T1000 (cell line): Measurements from ENCODE around the gene FAM43B.
A peak's percentile ranks its signal among the peaks of the same experiment; 100 is the strongest.

Source experiments
- DNase-seq: peaks from one replicate; lab custom pipeline; 2025; ENCODE audit warnings: mixed read lengths; lab: John Stamatoyannopoulos, UW

FAM43B gene

DNA sequence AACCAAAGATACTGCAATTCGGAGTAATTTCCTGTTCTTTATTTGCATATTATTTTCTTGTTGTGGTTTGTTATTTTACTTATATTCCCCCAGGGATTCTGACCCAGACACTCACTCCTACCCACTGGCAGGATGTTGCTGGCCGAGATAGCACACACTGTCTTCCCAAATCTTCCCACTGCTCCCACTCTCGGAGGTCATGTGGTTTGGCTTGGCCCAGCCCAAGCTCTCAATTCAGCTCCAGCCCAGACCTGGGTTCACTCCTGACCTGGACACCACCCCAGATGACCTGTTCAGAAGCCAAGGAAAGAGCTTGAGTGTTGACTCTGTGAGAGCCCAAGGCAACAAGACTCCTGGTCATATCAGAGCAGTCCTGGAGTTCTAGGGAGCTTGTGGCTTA, 1.2 kb upstream of the FAM43B start:
- DNase-seq = no peak

- no peak for DNase-seq
Observed at GRCh38 chr1:20552728-20553445, 514 bp downstream of the FAM43B start.

GRCh38 chr1:20555025-20555757, 2.8 kb downstream of the FAM43B start:
- no peak for DNase-seq

DNA sequence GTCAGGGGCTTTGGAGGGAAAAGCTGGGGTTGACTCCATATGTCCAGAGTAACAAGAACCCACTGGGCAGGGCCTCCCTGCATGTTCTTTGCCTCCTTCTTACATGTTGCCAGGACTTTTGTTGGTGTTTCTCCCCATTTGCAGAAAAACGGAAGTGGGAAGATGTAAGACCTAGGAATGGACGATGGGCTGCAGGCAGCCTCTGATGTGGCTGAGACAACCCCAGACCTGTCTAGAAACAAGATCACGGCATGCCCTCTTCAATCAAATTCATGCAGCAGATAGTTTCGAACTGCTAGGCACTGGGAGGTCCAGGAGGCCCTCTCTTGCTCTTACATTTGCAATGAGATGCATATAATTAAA, 3.4 kb downstream of the FAM43B start:
- no peak for DNase-seq

DNA sequence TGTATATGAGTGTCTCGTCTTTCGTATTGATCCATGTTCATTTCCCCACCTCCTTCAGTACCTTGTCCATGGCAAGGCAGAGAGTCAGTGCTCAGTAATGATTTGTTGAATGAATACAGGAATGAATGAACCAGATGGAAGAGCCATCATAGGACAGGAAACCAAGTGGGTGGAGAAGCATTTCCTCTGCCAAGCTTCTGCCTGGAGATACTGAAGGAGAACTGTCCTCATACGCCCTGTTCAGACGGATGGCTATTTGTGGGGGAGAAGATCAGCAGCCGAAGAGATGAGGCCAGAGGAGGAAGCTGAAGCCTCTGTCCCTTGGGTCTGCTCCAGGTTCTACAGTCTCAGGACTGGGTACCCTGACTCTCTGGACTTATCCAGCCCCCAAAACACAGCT, 5.8 kb downstream of the FAM43B start:
- no peak for DNase-seq

DNA sequence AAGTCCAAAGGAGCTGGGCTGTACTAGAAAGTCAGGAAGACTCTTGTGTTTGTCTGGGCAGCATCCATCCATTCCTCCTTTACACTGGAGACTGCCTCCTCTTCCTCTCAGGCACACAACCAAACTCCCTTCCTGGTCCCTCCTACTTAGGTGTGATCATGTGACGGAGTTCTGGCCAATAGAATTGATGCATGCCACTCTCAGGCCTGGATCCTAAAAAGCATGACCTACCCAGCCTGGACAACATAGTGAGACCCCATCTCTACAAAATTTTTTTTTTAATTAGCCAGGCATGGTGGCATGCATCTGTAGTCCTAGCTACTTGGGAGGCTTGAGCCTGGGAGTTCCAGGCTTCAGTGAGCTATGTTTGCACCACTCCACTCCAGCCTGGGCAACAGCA, 8.6 kb downstream of the FAM43B start:
- DNase-seq = no peak

DNA sequence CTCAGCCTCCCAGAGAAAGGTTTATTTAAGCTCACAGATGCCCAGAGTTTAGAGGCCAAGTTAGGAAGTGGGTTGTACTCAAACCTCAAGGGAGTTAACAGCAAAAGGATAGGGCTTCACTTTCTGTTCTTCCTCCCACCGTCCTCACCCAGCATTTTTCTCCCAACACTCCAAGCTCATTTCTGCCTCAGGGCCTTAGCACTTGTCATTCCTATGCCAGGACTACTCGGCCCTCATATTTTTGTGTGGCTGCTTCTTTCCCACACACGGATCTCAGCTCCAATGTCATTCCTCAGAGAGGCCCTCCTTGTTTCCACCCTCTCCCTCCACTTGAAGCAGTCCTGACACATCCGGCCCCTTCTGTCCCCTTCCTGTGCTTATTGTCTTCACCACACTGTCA, 12.9 kb downstream of the FAM43B start:
- no peak for DNase-seq

DNA sequence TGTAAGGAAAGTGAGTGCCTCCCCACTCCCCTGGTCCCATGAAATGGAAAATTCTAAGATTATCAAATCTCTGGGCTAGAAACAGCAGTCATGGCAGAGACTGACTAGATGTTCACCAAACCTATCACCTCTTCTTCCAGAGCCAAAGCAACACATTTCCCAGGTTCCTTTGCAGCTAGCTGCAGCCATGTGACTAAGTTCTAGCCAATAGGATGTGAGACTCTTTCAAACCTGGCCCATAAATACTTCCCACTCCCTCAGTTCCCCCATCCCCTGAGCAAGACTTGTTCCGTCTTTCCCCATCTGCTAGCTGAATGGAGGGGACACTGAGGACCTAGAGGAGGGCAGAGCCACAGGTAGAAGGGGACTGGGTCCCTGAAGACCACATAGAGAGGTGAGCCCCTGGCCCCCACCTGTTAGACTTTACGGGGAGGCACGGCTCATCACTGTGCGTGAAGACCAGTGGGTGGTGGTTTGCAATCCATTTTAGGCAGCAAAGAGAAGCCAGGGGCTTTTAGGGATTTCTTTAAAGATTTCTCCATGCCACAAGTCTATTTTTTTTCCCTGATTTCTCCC, 17.2 kb downstream of the FAM43B start:
- DNase-seq = no peak

DNA sequence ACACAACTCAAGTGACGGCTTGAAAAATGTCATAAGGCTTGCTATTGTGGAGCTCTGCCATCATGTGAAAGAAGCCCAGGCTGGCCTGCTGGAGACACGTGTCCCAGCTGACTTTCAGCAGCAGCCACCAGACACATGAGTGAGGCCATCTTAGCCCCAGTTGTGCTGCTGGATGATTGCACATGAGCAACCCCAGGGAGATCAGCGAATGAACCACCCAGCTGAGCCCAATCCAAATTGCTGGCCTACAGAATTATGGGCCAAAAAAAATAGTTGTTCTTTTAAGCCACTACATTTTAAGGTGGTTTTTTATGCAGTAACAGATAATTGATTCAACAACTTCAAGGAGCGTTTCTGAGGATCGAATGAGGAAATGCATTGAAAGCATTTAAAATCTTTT, 19.1 kb downstream of the FAM43B start:
- no peak for DNase-seq

- DNase-seq = no peak
Observed at GRCh38 chr1:20573987-20574386, 21.6 kb downstream of the FAM43B start.

DNA sequence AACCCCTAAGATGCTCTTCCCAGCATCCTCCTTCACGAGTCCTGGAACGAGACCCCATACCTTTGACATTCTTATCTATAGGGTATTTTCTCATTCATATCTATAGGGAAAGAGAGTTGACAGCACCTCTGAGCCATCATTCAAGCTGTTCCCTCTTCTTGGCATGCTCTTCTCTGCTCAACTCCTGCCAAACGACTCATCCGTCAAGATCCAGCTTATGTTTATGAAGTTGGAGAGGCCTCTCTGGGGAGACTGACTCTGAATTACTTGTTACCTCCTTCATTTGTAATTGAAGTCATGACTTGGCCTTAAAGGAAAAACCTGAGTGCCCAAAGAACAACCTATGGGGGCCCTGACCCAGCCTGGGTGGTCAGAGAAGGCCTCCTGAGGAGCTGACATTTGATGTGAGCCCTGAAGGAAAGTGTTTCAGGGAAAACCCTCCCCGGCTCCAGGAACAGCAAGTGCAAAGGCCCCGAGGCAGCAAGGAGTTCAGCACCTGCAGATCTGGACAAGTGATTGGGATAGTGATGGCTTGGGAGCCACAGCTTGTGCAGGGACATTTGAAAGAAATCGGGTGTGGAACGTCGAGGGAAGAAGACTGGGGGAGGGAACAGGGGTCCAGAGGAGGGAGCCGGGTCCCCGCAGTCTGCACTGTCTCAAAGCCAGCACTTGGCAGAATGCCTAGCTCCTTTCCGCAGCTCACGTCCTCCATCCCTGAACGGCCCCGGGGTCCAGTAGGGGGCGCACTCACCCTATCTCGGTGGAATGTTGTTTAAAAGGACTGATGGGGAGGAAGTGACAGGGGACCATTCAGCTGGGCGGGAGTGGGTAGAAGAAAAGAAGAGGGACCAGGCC, 22.5 kb downstream of the FAM43B start:
- DNase-seq = peak; percentile 32

GRCh38 chr1:20575541-20576336, 23.4 kb downstream of the FAM43B start:
- no peak for DNase-seq

DNA sequence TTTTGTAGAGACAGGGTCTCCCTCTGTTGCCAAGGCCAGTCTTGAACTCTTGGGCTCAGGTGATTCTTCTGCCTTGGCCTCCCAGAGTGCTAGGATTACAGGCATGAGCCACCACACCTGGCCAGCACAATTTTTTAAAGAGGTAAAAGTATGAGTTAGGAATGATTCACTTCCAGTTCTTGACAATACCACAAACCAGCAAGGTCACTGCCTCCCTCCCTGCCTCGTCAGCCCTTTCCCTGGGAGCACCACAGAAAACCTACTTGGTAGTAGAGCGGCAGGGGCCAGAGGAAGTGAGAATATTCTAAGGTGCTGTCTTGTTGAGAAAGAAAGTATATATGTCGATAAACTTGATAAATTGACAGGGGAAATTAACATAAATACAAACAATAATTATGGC, 25.7 kb downstream of the FAM43B start:
- no peak for DNase-seq

GRCh38 chr1:20578721-20579395, 26.5 kb downstream of the FAM43B start:
- DNase-seq = no peak

GRCh38 chr1:20584890-20585289, 32.5 kb downstream of the FAM43B start:
- DNase-seq = no peak

- DNase-seq = no peak
Observed at GRCh38 chr1:20586953-20587660, 34.7 kb downstream of the FAM43B start.

GRCh38 chr1:20587661-20588053, 35.3 kb downstream of the FAM43B start:
- DNase-seq = no peak

DNA sequence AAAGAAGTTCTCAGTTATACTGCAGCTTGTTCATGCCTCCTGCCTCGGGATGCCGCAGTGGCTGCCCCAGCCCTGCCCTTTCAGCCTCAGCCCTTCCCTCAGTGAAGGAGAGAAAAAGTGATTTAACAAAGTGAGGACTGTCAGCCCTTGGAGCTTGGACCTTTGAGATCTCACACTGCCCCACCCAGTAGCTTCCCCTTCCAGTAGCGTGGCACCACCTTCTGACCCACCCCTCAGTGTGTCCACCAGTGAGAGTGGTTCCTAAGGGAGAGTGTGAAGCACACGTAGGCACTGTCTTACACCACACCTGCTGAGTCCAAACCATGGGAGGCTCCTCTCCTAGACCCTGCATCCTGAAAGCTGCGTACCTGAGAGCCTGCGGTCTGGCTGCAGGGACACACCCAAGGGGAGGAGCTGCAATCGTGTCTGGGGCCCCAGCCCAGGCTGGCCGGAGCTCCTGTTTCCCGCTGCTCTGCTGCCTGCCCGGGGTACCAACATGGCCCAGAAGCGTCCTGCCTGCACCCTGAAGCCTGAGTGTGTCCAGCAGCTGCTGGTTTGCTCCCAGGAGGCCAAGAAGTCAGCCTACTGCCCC, 36.4 kb downstream of the FAM43B start, which contains the start of gene CDA:
Gene CDA, plus strand, starts transcription at position 464 of the 592 bp plus-strand sequence. Its CDS starts 33 bp downstream, at position 497.
- no peak for DNase-seq

- no peak for DNase-seq
Observed at GRCh38 chr1:20589331-20590278, 37.2 kb downstream of the FAM43B start.
